Measurements from ENCODE around the gene ESPN. TPM values are rescaled to one million over a fixed set of nuclear protein-coding genes. Genes with fewer than 3 reads are reported as not detected.
A peak's percentile ranks its signal among the peaks of the same experiment; 100 is the strongest.
"Not testable (repeated sequence)": the region's sequence is repeated elsewhere in the genome, so short reads cannot be mapped to it uniquely, and the experiment has no call there.

ESPN gene
- total RNA-seq, 4 donors from 2014 or later: 14.5 to 22.2 (median 18.6) TPM

GRCh38 chr1:6441586-6441985, 17.0 kb downstream of the ESPN start:
- Histone ChIP-seq H3K36me3 (no peaks in the 10 kb centered on the region), H3K9me3 (no peaks in the 10 kb centered on the region), H3K27ac (no peak overlapping the region), H3K4me3 (no peak overlapping the region), H3K4me1 (peaks cover 5 to 24% (median 6%) of the 10 kb centered on the region in 3 donors), H3K27me3 (peaks cover 0 to 90% (median 2%) of the 10 kb centered on the region in 4 donors)
- DNase-seq: no peak
- no peak for TF ChIP-seq POLR2A (IDR thresholded peaks at IDR 0.05)
- no peak for TF ChIP-seq CTCF (IDR thresholded peaks at IDR 0.05)
- WGBS, 2 donors: 80 to 84% methylated on average over 2 to 6 of the region's 7 CpGs
- intact Hi-C loops (cut with DNase I): no loop called here

- Histone ChIP-seq H3K27me3 (peaks cover 9 to 90% (median 15%) of the 10 kb centered on the region in 4 donors), H3K4me3 (no peak overlapping the region), H3K36me3 (no peaks in the 10 kb centered on the region), H3K9me3 (no peaks in the 10 kb centered on the region), H3K4me1 (peaks cover 22 to 39% (median 23%) of the 10 kb centered on the region in 3 donors), H3K27ac (no peak overlapping the region)
- intact Hi-C loops (cut with DNase I): no loop called here
- 67% methylated on average over 3 of the region's 21 CpGs; no CpG with 5 or more reads in 1 of the 2 donors for WGBS, 2 donors
- TF ChIP-seq POLR2A (IDR thresholded peaks at IDR 0.05) (no peak), CTCF (IDR thresholded peaks at IDR 0.05) (no peak)
- DNase-seq: no peak
These were observed 19.0 kb downstream of the ESPN start for GRCh38 chr1:6443339-6444115.

- Histone ChIP-seq H3K36me3 (no peaks in the 10 kb centered on the region), H3K4me3 (no peak overlapping the region), H3K9me3 (no peaks in the 10 kb centered on the region), H3K27me3 (peaks cover 9 to 90% (median 16%) of the 10 kb centered on the region in 4 donors), H3K27ac (no peak overlapping the region), H3K4me1 (peaks cover 22 to 46% (median 27%) of the 10 kb centered on the region in 3 donors)
- no peak for TF ChIP-seq CTCF (IDR thresholded peaks at IDR 0.05)
- no peak for TF ChIP-seq POLR2A (IDR thresholded peaks at IDR 0.05)
- no peak for DNase-seq
- intact Hi-C loops (cut with DNase I): no loop called here
- no CpG with 5 or more reads among the region's 15 CpGs for WGBS, 2 donors
These were observed 19.8 kb downstream of the ESPN start for GRCh38 chr1:6444377-6444776.

GRCh38 chr1:6445062-6445763, 20.6 kb downstream of the ESPN start:
- intact Hi-C loops (cut with DNase I): no loop called here
- TF ChIP-seq CTCF (IDR thresholded peaks at IDR 0.05) (peak in 5 of 6 experiments; percentile 29 to 68 (median 40)), POLR2A (IDR thresholded peaks at IDR 0.05) (no peak)
- H3K27me3 ChIP-seq: peaks cover 9 to 90% (median 17%) of the 10 kb centered on the region in 4 donors
- H3K9me3 ChIP-seq: no peaks in the 10 kb centered on the region
- no peak overlapping the region for H3K27ac ChIP-seq
- H3K36me3 ChIP-seq: no peaks in the 10 kb centered on the region
- H3K4me1 ChIP-seq: peaks cover 17 to 38% (median 22%) of the 10 kb centered on the region in 3 donors
- no peak overlapping the region for H3K4me3 ChIP-seq
- 61 to 66% methylated on average over 6 to 8 of the region's 19 CpGs for WGBS, 2 donors
- no peak for DNase-seq

GRCh38 chr1:6445929-6446328, 21.4 kb downstream of the ESPN start:
- 60% methylated on average over 1 of the region's 4 CpGs; no CpG with 5 or more reads in 1 of the 2 donors for WGBS, 2 donors
- H3K27ac ChIP-seq; intact Hi-C loops (cut with DNase I); H3K9me3 ChIP-seq; H3K36me3 ChIP-seq; DNase-seq; H3K4me3 ChIP-seq: not testable (repeated sequence)
- peaks cover 9 to 90% (median 17%) of the 10 kb centered on the region in 4 donors for H3K27me3 ChIP-seq
- H3K4me1 ChIP-seq: peaks cover 17 to 31% (median 21%) of the 10 kb centered on the region in 3 donors

Data from esophagus squamous epithelium (tissue), 5 donors.